ENCODE results near the gene OR2L13.
"Not testable (repeated sequence)": the region's sequence is repeated elsewhere in the genome, so short reads cannot be mapped to it uniquely, and the experiment has no call there.

Gene OR2L13

GRCh38 chr1:248094884-248095283 is at the start of gene OR2L13:
OR2L13 (plus strand) TSS chr1:248095184; CDS start chr1:248099376, 4,192 bp downstream.
- DNase-seq = no peak

GRCh38 chr1:248045209-248045608 is 49.8 kb upstream of the OR2L13 start:
- DNase-seq = no peak

GRCh38 chr1:248046536-248046935 is 48.4 kb upstream of the OR2L13 start, which contains the start of gene OR2L3:
OR2L3 (plus strand) TSS chr1:248046836; CDS start chr1:248060682, 13,846 bp downstream.
- DNase-seq = no peak

GRCh38 chr1:248047008-248047407 is 48.0 kb upstream of the OR2L13 start:
- DNase-seq = no peak

- no peak for DNase-seq
These were observed 40.3 kb upstream of the OR2L13 start for GRCh38 chr1:248054671-248055070.

GRCh38 chr1:248055261-248055660 is 39.7 kb upstream of the OR2L13 start:
- DNase-seq = no peak

- no peak for DNase-seq
These were observed 29.9 kb upstream of the OR2L13 start for GRCh38 chr1:248065071-248065470.

- DNase-seq = no peak
These were observed 29.4 kb upstream of the OR2L13 start for GRCh38 chr1:248065604-248066003.

GRCh38 chr1:248083864-248084263 is 11.1 kb upstream of the OR2L13 start:
- not testable (repeated sequence) for DNase-seq

- DNase-seq = no peak
These were observed 3.5 kb downstream of the OR2L13 start for GRCh38 chr1:248098529-248098928.

GRCh38 chr1:248102847-248103246 is 7.9 kb downstream of the OR2L13 start:
- DNase-seq = no peak

GRCh38 chr1:248111157-248111556 is 16.2 kb downstream of the OR2L13 start:
- DNase-seq = no peak

- DNase-seq = no peak
These were observed 19.9 kb downstream of the OR2L13 start for GRCh38 chr1:248114890-248115289.

- DNase-seq = no peak
These were observed 32.7 kb downstream of the OR2L13 start for GRCh38 chr1:248127653-248128052.

- no peak for DNase-seq
These were observed 41.8 kb downstream of the OR2L13 start for GRCh38 chr1:248136811-248137210.

- DNase-seq = no peak
These were observed 45.9 kb downstream of the OR2L13 start for GRCh38 chr1:248140846-248141245.

GRCh38 chr1:248143311-248143710 is 48.3 kb downstream of the OR2L13 start:
- DNase-seq = no peak

GRCh38 chr1:248144513-248145198 is 49.7 kb downstream of the OR2L13 start, which contains the start of gene OR2M5:
OR2M5 (plus strand) TSS chr1:248145148; CDS start chr1:248145148, 0 bp downstream.
- DNase-seq = no peak
